HG02970 (cell line): ENCODE data around the gene DDX25.
"Not testable (repeated sequence)": the region's sequence is repeated elsewhere in the genome, so short reads cannot be mapped to it uniquely, and the experiment has no call there.

ENCODE experiments used
- ATAC-seq: cut with Tn5 transposase; IDR thresholded peaks from one replicate; pipeline ENCODE4 v1.9.1; 2021; ENCODE audit warnings: mild to moderate bottlenecking, moderate library complexity, moderate number of reproducible peaks; ENCODE audit not compliant: unreplicated experiment, low FRiP score

DDX25 gene

GRCh38 chr11:125902927-125903710 is 1.2 kb upstream of the DDX25 start, which contains the start of gene PUS3:
PUS3 (minus strand) TSS chr11:125903206; CDS start chr11:125896284, 6,922 bp downstream.
- ATAC-seq = peak; percentile 94

GRCh38 chr11:125904678-125905077 is 370 bp downstream of the DDX25 start:
- ATAC-seq = no peak

- ATAC-seq = no peak
Observed at GRCh38 chr11:125910226-125910849, 6.0 kb downstream of the DDX25 start.

- ATAC-seq = not testable (repeated sequence)
Observed at GRCh38 chr11:125914601-125915000, 10.3 kb downstream of the DDX25 start.

- no peak for ATAC-seq
Observed at GRCh38 chr11:125916683-125917347, 12.5 kb downstream of the DDX25 start.

- no peak for ATAC-seq
Observed at GRCh38 chr11:125918140-125918840, 14.0 kb downstream of the DDX25 start.

- ATAC-seq = no peak
Observed at GRCh38 chr11:125921042-125921441, 16.7 kb downstream of the DDX25 start.

- no peak for ATAC-seq
Observed at GRCh38 chr11:125922156-125922555, 17.8 kb downstream of the DDX25 start.

GRCh38 chr11:125923012-125923579 is 18.8 kb downstream of the DDX25 start:
- no peak for ATAC-seq

- no peak for ATAC-seq
Observed at GRCh38 chr11:125923633-125924032, 19.3 kb downstream of the DDX25 start.

GRCh38 chr11:125924384-125925007 is 20.2 kb downstream of the DDX25 start:
- no peak for ATAC-seq

- ATAC-seq = no peak
Observed at GRCh38 chr11:125925247-125925740, 21.0 kb downstream of the DDX25 start.

- no peak for ATAC-seq
Observed at GRCh38 chr11:125925804-125926203, 21.5 kb downstream of the DDX25 start.

GRCh38 chr11:125926682-125927081 is 22.4 kb downstream of the DDX25 start:
- no peak for ATAC-seq

GRCh38 chr11:125929445-125930075 is 25.3 kb downstream of the DDX25 start:
- no peak for ATAC-seq

GRCh38 chr11:125930076-125930450 is 25.8 kb downstream of the DDX25 start:
- no peak for ATAC-seq

GRCh38 chr11:125931116-125931515 is 26.8 kb downstream of the DDX25 start:
- ATAC-seq = no peak

- no peak for ATAC-seq
Observed at GRCh38 chr11:125931668-125932067, 27.4 kb downstream of the DDX25 start.

GRCh38 chr11:125932301-125932700 is 28.0 kb downstream of the DDX25 start:
- no peak for ATAC-seq
